ENCODE results near the gene PDE4A.
"Not testable (repeated sequence)": the region's sequence is repeated elsewhere in the genome, so short reads cannot be mapped to it uniquely, and the experiment has no call there.

Gene PDE4A

DNA sequence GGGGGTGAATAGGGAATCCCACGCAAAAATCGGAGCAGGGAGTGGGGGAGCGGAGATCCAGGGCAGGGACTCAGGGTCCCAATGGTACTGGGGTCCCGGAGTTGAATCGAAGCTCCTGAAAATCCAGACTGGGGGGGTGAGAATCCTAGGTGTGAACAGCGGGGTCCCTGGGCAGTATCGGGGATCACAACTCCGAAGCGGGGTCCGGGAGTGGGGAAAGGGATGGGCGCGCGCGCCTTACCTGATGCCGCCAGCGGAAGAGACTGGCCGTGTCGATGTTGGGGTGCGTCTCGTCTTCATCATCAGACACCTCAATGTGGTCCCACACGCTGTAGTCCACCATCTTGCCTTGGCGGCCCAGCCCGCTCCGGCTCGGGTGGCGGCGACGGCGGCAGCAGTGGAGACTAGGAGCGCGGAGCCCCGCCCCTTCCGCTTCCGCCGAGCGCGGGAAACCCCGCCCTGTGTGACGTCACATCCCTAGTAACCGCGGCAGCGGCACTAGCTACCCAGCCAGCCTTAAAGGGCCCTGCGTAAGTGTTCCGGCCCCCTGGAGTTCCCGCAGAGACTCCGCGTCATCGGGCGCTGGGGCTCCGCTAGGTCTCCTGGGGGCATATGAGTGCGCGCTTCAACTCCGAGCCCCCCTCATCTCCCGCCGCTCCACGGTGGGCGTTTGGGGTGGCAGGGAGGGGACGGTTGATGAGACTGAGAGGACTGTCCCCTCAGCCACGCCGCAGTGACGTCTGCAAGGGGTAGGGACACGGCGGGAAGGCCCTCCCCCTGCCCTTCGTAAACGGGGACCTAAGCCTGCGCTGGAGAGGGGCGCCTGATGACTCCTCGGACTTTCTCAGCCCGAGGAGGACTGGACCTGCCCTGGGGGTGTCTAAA lies 17.0 kb upstream of the PDE4A start, which contains the start of gene CDC37:
Gene CDC37, minus strand, starts transcription at position 406 of the 885 bp plus-strand sequence. Its CDS starts 63 bp downstream, at position 343.
- DNase-seq (ENCODE audit: low read depth) = peak; percentile 96

DNA sequence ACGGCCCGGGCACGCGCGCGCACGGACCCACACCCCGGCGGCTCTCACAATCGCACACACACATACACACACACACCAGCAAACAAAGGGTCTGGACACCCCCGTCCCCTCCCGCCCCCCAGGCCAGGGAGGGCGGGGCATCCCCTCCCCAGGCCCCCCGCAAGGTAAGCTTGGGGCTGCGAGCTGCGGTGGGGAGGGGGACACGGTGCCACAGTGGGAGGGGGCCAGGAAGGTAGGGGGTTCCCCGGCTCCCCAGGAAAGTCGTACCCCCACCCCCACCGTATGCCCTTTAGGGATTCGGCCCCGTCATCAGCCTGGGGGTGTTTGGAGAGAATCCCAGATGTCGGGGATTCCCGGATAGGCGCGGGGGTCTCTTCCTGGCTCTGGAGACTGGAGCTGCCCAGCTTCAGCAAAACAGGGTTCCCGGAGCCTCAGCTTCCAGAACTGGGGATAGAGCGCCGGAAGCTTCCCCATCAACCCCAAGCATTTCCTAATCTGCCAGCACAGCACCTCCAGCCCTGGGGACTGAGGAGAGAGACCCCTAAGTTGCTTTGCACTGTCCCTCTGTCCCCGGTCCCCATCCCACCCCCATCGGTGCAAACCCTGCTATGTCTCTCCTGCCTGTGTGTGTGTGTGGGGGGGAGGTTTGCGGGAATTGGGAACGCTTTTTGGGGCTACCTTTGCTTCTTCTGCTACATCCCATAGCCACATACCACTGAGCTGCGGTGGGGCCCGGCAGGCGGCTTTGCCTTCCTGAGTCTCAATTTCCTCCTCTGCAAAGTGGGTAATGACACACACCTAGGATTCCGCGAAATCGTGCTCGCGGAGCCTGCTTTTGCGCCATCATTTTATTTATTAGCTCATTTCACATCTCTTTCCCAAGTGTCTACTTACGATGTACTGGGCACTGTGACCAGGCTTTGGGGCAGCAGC lies 15.2 kb upstream of the PDE4A start:
- DNase-seq (ENCODE audit: low read depth) = no peak

DNA sequence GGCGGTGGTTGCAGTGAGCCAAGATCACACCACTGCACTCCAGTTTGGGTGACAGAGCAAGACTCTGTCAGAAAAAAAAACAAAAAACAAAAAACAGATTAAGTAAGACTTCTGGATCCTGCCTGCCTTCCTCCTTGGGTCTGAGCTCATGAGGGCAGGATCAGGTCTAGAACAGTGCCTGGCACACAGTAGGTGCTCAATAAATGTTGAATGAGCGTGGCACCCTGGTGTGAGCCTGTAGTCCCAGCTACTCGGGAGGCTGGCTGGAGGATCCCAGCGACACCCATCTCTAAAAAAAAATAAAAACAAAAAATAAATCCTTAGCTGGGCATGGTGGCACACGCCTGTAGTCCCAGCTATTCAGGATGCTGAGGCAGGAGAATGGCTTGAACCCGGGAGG lies 14.1 kb upstream of the PDE4A start:
- no peak for DNase-seq (ENCODE audit: low read depth)

DNA sequence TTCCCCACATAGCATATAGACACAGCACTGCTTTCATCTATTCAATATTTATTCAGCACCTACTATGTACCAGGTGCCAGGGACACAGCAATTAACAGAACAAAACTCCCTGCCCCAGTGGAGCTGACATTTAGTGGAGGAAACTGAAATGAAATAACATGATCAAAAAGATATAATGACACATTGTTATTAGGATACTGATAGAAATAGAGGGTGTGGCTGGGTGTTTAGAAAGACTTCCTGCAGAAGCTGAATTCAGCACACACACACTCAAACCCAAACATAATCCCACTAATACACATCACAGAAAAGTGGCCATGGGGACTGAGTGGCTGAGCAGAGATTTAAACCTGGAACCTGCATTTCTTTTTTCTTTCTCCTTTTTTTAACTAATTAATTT lies 13.2 kb upstream of the PDE4A start:
- DNase-seq (ENCODE audit: low read depth) = no peak

DNA sequence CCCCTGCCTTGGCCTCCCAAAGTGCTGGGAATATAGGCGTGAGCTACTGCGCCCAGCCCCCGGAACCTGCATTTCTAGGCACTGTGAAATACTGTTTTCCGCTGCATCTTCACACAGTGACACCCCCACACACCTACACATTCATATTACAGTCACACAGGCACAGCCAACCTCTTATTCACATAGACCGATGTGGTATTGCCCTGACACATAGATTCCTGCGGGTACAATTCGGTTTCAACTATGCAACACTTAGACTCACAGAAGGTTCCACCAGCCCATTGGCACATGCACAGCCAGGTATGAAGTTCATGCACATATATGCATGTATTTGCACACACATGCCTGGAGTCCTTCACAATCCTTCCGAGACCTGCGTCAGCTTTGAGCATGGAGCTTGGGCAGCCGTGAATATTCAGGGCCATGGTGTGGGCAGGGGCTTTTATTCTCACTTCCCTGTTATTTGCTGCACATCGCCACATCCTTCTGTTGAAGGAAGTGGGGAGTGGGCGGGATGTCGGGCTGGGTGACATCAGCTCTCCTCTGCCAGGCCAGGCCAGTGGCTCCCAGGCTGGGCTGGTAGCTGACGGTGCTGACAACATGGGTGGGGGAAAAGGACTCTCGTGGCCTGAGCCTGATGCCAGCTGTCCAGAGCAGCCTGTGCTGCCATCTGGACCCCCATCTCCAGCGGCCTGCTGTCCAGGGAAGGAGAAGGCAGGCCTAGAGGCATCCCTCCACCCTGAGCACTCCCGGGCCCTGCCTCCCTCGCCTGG lies 11.6 kb upstream of the PDE4A start:
- no peak for DNase-seq (ENCODE audit: low read depth)

DNA sequence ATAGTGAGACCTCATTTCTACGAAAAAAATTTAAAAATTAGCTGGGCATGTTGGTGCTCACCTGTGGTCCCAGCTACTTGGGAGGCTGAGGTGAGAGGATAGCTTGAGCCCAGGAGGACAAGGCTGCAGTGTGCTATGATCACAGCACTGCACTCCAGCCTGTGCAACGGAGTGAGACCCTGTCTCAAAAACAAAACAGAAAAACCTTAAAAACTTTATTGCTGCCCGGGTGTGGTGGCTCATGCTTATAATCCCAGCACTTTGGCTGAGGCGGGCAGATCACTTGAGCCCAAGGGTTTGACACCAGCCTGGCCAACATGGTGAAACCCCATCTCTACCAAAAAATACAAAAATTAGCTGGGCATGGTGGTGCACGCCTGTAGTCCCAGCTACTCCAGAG lies 9.1 kb upstream of the PDE4A start:
- not testable (repeated sequence) for DNase-seq (ENCODE audit: low read depth)

DNA sequence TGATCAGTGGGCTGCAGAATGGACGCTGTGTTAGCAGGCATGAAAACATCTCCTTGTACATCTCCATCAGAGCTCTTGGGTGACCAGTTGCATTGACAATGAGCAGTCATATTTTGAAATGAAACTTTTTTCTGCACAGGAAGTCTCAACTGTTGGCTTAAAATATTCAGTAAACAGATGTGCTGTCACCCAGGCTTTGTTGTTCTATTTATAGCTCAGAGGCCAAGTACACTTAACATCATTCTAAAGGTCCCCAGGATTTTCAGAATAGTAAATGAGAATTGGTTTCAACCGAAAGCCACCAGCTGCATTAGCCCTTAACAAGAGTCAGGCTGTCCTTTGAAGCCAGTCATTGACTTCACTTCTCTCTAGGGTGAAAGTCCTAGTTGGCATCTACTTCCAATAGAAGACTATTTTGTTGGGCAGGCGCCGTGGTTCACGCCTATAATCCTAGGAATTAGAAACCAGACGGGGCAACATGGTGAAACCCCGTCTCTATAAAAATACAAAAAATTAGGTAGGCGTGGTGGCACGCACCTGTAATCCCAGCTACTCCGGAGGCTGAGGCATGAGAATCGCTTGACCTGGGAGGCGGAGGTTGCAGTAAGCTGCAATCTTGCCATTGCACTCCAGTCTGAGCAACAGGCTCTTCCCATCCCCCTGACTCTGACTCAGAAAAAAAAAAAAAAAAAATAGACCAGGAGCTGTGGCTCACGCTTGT lies 7.9 kb upstream of the PDE4A start:
- DNase-seq (ENCODE audit: low read depth) = no peak

DNA sequence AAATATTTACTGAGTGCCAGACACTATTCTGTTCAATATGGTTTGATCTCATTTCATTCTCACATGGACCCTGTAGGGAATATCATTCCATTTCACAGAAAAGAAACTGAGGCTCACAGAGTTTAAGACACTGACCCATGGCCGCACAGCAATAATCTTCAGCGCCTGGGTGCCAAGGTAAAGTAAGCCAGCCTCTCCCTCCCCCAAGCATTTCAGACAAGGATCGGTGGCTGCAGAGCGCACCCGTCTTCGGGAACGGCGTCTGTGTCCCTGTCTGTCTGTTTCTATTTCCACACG lies 4.3 kb upstream of the PDE4A start:
- no peak for DNase-seq (ENCODE audit: low read depth)

DNA sequence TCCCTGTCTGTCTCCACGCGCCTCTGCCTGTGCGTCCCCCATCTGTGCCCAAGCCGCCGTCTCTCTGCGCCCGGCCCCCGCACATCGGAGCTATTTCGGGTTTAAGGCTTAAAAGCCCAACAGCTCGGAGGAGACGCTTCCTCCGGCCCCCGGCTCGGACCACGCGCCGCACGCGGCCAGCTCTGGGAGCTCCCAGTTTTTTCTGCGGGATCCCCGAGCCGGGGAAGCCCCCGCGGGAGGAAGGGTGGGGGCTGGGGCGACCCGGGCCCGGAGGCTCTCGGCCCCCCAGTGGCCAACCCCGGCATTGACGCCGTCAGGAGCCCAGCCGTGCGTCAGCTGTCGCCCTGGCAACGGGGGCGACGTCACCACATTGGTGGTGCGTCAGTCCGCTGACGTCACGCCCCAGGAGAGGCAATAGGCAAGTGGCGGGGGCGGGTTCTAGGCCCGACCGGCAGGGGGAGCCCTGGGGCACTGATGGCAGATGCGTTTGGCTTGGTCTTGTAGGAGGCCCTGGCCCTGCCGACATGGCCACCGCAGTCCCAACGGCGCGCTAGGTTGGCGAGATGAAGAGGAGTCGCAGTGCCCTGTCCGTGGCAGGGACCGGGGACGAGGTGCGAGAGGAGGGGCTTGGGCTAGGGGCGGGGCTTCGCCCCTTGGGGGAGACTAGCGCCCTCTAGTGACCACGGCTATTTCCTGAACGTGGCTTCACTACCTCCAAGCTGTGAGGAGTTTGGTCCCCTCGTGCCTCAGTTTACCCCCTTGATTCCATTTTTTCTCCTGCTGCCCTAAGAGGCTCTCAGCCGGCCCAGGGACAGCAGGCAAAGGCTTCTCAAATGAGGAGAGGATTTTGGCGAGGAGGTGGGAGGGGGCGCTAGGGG lies 3.7 kb upstream of the PDE4A start:
- DNase-seq (ENCODE audit: low read depth) = peak; percentile 87

DNA sequence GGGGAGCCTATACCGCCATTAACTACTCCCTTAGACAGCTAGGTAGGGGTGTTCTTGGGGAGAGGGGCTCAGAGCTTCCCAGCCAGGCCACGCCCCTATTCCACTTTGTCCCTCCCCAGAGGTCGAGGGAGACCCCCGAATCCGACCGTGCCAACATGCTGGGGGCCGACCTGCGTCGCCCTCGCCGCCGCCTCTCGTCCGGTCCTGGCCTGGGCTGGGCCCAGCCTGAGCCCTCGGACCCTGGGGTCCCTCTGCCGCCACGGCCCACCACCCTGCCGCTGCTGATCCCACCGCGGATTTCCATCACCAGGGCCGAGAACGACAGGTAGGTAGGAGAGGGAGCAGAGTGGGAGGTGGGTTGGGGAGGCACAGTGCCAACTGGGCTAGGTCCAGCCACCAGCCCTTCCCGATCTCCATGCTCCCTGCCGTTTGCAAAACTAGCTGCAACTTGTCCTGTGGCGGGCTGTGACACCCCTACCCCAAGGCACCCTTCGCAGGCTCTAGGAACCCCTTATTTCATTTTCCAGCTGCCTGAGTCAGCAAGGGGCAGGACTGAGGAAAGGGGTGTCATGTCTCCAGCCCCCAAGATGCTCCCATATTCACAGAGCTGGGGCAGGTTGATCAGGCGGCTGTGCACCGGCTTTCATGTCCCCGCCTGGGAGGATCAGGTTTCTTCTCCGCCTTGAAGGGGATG lies 2.6 kb upstream of the PDE4A start:
- DNase-seq (ENCODE audit: low read depth) = no peak

DNA sequence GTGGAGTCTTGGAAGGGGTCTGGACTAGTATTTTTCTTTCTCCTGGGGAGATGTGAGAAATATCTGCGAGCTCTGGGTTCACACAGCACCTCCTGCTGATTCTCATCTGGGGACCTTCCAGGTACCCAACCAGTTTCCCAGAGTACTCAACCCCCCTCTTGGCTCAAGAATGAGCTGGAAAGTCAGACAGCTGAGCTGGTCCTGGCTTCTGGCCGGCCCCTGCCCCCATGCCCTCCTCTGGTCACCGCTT lies 2.2 kb upstream of the PDE4A start:
- DNase-seq (ENCODE audit: low read depth) = no peak

DNA sequence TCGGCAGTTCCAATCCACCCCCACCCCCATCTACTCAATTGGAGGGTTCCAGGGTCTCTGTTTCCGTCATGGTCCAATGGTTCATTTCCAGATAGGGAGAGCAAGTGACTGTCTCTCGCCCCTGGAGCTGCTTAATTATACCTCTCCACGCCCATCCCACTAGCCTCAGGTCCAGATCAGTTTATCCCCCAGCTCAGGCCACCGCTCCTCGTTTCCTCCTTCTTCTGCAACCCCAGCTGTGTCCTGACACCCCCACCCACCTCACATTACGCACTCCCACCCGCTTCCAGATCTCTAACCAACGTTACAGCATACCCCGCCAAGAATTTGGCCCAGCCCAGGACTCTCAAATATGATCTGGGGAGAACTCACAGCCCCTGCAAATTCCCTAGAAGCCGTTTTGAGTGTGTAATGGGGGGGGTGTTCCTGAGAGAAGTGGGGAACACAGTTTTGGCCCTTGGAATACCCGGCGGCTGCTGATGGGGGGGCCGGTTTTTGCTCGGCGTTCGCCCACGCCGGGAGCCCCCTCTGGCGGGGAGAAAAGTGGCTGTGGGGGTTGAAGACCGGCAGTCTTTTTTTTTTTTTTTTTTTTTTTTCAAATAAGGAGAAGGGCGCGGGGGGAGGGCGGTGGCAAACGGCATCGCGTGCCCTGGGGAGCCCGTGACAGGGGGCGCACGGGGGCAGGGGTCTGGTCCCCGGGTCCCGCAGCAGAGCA lies 1.7 kb upstream of the PDE4A start:
- DNase-seq (ENCODE audit: low read depth) = no peak

DNA sequence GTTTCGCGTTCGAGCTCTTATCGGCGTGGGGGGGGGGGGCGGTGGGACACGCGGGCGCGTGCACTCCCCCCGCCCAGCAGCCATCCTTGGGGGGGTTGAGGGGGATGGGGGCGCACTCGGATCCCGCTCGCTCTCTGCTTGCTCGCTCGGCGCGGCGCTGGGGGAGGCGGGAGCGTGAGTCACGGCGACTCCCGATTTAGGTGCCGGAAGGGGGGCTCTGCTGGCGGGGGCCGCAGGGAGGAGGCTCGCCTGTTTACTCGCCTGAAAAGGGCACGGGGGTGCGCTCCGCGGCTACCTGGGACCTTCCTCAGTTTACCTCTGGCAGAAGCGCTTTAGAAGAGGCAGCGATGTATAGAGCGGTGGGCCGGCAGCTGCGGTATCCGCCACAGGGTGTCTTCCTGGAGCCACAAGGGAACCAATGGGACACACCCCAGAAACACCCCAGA lies 1.1 kb upstream of the PDE4A start:
- DNase-seq (ENCODE audit: low read depth) = no peak

DNA sequence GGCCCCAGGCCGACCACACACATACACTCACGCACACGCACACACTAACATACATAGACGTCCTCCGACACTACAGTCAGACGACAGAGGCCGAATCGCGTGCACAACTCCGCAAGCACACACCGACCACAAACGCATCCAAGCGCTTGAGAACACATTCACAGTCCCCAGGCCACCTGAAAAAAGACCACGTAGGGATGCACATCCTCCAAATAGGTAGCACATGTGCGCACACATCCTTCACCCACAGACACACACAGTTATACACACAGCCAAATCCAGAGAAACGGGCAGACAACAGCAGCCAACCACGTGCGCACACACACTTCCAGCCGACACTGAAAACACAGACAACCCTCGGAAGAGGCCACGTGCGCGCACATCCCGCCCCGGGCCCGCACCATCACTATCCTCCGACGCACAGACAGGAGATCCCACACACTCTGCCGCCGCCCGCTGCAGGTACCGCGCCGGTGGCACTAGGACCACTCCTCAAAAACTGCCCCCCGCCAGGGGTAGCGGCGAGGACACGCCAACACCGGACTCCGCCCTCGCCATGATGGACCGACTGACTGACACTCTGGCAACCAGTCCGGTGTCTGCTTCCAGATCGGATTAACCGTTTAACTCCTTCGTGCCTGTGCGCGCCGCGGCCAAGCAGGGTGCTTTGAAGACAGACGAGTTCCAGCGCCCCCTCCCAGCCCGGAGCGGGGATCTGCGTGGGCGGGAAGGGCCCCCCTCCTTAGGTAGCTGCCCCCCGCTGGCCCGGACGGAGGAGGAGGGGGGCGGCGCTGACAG lies 493 bp upstream of the PDE4A start:
- no peak for DNase-seq (ENCODE audit: low read depth)

DNA sequence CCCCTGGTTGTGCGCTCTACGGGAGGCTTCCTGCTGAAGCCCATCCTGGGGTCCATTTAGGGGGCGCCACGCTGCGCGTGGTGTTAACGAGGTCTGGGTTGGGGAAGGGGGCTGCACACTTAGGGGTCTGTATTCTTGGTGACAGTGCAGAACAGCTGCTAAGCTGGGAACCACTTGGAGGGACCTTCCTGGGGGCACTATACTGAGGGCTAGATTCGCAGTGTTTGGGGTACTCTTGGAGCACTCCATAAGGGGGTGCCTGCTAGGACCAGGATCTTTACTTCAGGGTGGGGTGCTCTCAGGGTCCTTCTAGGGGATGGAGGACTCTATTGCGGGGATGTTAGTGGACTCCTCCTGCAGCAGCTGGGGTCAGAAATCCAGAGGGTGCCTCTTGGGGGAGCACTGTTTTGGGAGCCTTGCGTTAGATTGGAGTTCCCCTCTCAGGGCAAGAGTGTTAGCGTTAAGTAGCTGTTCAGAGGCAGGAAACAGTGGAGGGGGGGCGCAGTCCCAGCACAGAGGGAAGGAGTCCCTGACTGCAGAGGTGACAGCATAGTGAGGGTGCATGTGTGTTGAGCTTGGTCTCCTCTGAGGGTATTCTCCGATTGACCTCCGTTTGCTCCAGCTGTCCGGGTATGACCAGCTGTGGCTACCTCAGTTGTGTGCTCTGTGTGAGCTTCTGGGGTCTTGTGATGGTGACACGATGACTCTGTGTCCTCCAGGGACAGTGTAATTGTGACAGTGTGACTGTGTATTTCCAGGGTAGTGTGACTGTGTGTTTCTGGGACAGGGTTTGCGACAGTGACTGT lies 1.1 kb downstream of the PDE4A start:
- no peak for DNase-seq (ENCODE audit: low read depth)

DNA sequence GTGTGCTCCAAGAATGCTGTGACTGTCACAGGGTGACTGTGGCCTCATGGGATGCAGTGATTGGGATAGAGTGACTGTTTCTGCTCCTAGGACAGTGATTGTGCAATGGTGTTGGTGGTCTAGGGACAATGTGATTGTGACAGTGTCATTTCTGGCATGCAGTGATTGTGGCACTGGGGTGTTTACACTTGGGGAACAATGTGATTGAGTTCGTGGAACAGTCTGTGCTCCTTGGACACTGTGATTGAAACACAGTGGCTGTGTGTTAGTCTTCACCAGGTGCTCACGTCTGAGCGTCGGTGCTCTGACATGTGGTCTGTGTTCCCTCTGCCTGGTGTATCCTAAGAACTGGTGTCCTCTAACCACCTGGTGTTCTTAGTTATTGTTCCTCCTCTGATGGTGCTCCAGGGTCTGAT lies 1.7 kb downstream of the PDE4A start:
- DNase-seq (ENCODE audit: low read depth) = no peak

DNA sequence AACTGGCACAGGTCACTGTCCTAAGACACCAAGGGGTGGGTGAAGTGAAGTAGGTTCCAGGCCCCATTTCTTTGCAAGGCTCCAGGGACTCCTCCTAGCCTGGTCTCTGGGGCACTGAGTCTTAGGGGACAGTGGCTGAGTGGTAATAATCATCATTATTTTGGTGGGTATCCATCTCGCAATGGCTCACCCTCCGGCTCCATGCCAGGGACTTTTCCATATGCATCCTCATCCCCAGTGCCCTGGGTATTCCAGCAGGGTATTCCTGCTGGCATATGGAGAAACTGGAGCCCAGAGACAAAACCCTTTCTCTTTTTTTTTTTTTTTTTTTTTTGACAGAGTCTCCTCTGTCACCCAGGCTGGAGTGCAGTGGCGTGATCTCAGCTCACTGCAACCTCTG lies 2.5 kb downstream of the PDE4A start:
- no peak for DNase-seq (ENCODE audit: low read depth)
